ENCODE data around the gene GASK1A. TPM values are rescaled to one million over a fixed set of nuclear protein-coding genes. Genes with fewer than 3 reads are reported as not detected.
A peak's percentile ranks its signal among the peaks of the same experiment; 100 is the strongest.

GASK1A gene
- total and polyA plus RNA-seq, 2 donors (not counting 3 experiments of a cell fraction or from before 2014, with no cell fraction given): 0.04 TPM; not detected in 1

- H3K4me1 ChIP-seq (ENCODE audit: control insufficient read depth, extremely low read depth, insufficient read depth, low read length): peaks cover 4% of the 10 kb centered on the region
- dilution Hi-C loops (cut with MboI; ENCODE audit: extremely low pct_ligation_motif_present, low sequenced_read_pairs): no loop called here
- H3K27ac ChIP-seq (ENCODE audit: insufficient read depth, low read depth, low read length): no peak overlapping the region
- TF ChIP-seq EZH2 (IDR thresholded peaks at IDR 0.05; ENCODE audit: borderline replicate concordance, low read depth, low read length, severe bottlenecking) (no peak), FOS (IDR thresholded peaks at IDR 0.05; ENCODE audit: borderline replicate concordance, insufficient read depth, low read length) (no peak), MYC (IDR thresholded peaks at IDR 0.05; ENCODE audit: low read depth, low read length) (no peak), POLR2AphosphoS5 (IDR thresholded peaks at IDR 0.05; ENCODE audit: insufficient read depth, low read depth, low read length) (no peak)
- ChIA-PET CTCF (interaction anchor here (0.6 to 1.4 kb wide), 3 partner anchors 15 to 143 kb away, joined by 3 to 4 read pairs (median 3); no protein-coding TSS in a partner anchor), POLR2A (no interaction called here)
- intact Hi-C loops (cut with micrococcal nuclease): no loop called here
- H3K79me2 ChIP-seq (ENCODE audit: control insufficient read depth, insufficient read depth, low read length): no peaks in the 10 kb centered on the region
- H3K9me1 ChIP-seq (replicated peaks; ENCODE audit: control insufficient read depth, extremely low read depth, insufficient read depth, low read length): no peaks in the 10 kb centered on the region
- no TSS peak for BruUV-seq (replicated peaks)
- H4K20me1 ChIP-seq (replicated peaks; ENCODE audit: control insufficient read depth, extremely low read depth, insufficient read depth, low read length): no peaks in the 10 kb centered on the region
- no peak overlapping the region for H2AFZ ChIP-seq (ENCODE audit: low read depth, low read length)
- no peaks in the 10 kb centered on the region for H3K27me3 ChIP-seq (ENCODE audit: control insufficient read depth in 2 of 2, insufficient read depth in 2 of 2, low read length in 2 of 2)
- no peak for FAIRE-seq
- no peak overlapping the region for H3K9ac ChIP-seq (replicated peaks; ENCODE audit: extremely low read depth, insufficient read depth, low read length)
- H3K4me2 ChIP-seq (ENCODE audit: insufficient read depth, low read length): peak overlapping the region; percentile 24
- H3K36me3 ChIP-seq (ENCODE audit: control insufficient read depth in 2 of 2, extremely low read depth in 1 of 2, insufficient read depth in 2 of 2, low read length in 2 of 2): no peaks in the 10 kb centered on the region
- peak overlapping the region in 1 of 3 experiments; percentile 71 for H3K4me3 ChIP-seq (replicated peaks in 1 of 3; ENCODE audit: insufficient read depth in 1 of 3, low read depth in 1 of 3, low read length in 3 of 3)
- DNase-seq (ENCODE audit: low read depth, low spot score): no peak
- no peaks in the 10 kb centered on the region for H3K9me3 ChIP-seq (replicated peaks; ENCODE audit: control insufficient read depth, insufficient read depth, low read length)
These were observed 125.8 kb downstream of the GASK1A start for GRCh38 chr3:43104660-43105595.

GRCh38 chr3:43105596-43106292, 126.6 kb downstream of the GASK1A start, which contains the start of gene POMGNT2:
Gene POMGNT2, minus strand, starts transcription at chr3:43106079. Its CDS starts 24,648 bp downstream, at chr3:43081431.
- peak; percentile 87 for FAIRE-seq
- Histone ChIP-seq H3K9me1 (replicated peaks; ENCODE audit: control insufficient read depth, extremely low read depth, insufficient read depth, low read length) (no peaks in the 10 kb centered on the region), H3K79me2 (ENCODE audit: control insufficient read depth, insufficient read depth, low read length) (no peaks in the 10 kb centered on the region), H3K27me3 (ENCODE audit: control insufficient read depth in 2 of 2, insufficient read depth in 2 of 2, low read length in 2 of 2) (no peaks in the 10 kb centered on the region), H2AFZ (ENCODE audit: low read depth, low read length) (peak within 1 kb of the TSS; percentile 98), H3K4me3 (replicated peaks in 1 of 3; ENCODE audit: insufficient read depth in 1 of 3, low read depth in 1 of 3, low read length in 3 of 3) (peak within 1 kb of the TSS; percentile 62 to 71 (median 68)), H3K4me2 (ENCODE audit: insufficient read depth, low read length) (peak within 1 kb of the TSS; percentile 98), H3K27ac (ENCODE audit: insufficient read depth, low read depth, low read length) (no peak within 1 kb of the TSS), H3K9ac (replicated peaks; ENCODE audit: extremely low read depth, insufficient read depth, low read length) (peak within 1 kb of the TSS; percentile 57), H3K9me3 (replicated peaks; ENCODE audit: control insufficient read depth, insufficient read depth, low read length) (no peaks in the 10 kb centered on the region), H4K20me1 (replicated peaks; ENCODE audit: control insufficient read depth, extremely low read depth, insufficient read depth, low read length) (no peaks in the 10 kb centered on the region), H3K36me3 (ENCODE audit: control insufficient read depth in 2 of 2, extremely low read depth in 1 of 2, insufficient read depth in 2 of 2, low read length in 2 of 2) (no peaks in the 10 kb centered on the region), H3K4me1 (ENCODE audit: control insufficient read depth, extremely low read depth, insufficient read depth, low read length) (peaks cover 4% of the 10 kb centered on the region)
- intact Hi-C loops (cut with micrococcal nuclease) (no loop called here), dilution Hi-C loops (cut with MboI; ENCODE audit: extremely low pct_ligation_motif_present, low sequenced_read_pairs) (no loop called here)
- DNase-seq (ENCODE audit: low read depth, low spot score): peak; percentile 89
- ChIA-PET CTCF (interaction anchor here (0.6 to 1.4 kb wide), 3 partner anchors 16 to 144 kb away, joined by 3 to 4 read pairs (median 3); no protein-coding TSS in a partner anchor), POLR2A (no interaction called here)
- no TSS peak for BruUV-seq (replicated peaks)
- TF ChIP-seq FOS (IDR thresholded peaks at IDR 0.05; ENCODE audit: borderline replicate concordance, insufficient read depth, low read length): no peak
- no peak for TF ChIP-seq EZH2 (IDR thresholded peaks at IDR 0.05; ENCODE audit: borderline replicate concordance, low read depth, low read length, severe bottlenecking)
- no peak for TF ChIP-seq MYC (IDR thresholded peaks at IDR 0.05; ENCODE audit: low read depth, low read length)
- no peak for TF ChIP-seq MAX (IDR thresholded peaks at IDR 0.05; ENCODE audit: insufficient read depth, insufficient read length)
- TF ChIP-seq POLR2A (IDR thresholded peaks at IDR 0.05; ENCODE audit: low read depth, low read length): no peak
- TF ChIP-seq POLR2AphosphoS5 (IDR thresholded peaks at IDR 0.05; ENCODE audit: insufficient read depth, low read depth, low read length): no peak
- no peak for TF ChIP-seq JUN (IDR thresholded peaks at IDR 0.05; ENCODE audit: borderline replicate concordance, insufficient read depth, insufficient read length, low read depth)
- TF ChIP-seq CTCF (IDR thresholded peaks at IDR 0.05; ENCODE audit: extremely low read depth in 1 of 2, insufficient read depth in 1 of 2, low read depth in 1 of 2, low read length in 2 of 2): no peak
- TF ChIP-seq GATA2 (IDR thresholded peaks at IDR 0.05; ENCODE audit: insufficient read depth, insufficient read length, low read depth, low read length): no peak

Data from endothelial cell of umbilical vein (primary cell).